GM12873 (cell line): ENCODE data around the gene RHBDF1.

Source experiments
- TF ChIP-seq, protein P1 (sequence below): IDR thresholded peaks from 2 replicates; pipeline ENCODE4 v1.5.1; 2012; ENCODE audit warnings: low read depth, mild to moderate bottlenecking, moderate library complexity, low read length, control low read depth; ENCODE audit not compliant: insufficient read depth; ENCODE audit errors: missing control alignments

RHBDF1 gene

GRCh38 chr16:91484-91883 lies 19.1 kb upstream of the RHBDF1 start:
- TF ChIP-seq, protein P1, sequence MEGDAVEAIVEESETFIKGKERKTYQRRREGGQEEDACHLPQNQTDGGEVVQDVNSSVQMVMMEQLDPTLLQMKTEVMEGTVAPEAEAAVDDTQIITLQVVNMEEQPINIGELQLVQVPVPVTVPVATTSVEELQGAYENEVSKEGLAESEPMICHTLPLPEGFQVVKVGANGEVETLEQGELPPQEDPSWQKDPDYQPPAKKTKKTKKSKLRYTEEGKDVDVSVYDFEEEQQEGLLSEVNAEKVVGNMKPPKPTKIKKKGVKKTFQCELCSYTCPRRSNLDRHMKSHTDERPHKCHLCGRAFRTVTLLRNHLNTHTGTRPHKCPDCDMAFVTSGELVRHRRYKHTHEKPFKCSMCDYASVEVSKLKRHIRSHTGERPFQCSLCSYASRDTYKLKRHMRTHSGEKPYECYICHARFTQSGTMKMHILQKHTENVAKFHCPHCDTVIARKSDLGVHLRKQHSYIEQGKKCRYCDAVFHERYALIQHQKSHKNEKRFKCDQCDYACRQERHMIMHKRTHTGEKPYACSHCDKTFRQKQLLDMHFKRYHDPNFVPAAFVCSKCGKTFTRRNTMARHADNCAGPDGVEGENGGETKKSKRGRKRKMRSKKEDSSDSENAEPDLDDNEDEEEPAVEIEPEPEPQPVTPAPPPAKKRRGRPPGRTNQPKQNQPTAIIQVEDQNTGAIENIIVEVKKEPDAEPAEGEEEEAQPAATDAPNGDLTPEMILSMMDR: no peak

DNA sequence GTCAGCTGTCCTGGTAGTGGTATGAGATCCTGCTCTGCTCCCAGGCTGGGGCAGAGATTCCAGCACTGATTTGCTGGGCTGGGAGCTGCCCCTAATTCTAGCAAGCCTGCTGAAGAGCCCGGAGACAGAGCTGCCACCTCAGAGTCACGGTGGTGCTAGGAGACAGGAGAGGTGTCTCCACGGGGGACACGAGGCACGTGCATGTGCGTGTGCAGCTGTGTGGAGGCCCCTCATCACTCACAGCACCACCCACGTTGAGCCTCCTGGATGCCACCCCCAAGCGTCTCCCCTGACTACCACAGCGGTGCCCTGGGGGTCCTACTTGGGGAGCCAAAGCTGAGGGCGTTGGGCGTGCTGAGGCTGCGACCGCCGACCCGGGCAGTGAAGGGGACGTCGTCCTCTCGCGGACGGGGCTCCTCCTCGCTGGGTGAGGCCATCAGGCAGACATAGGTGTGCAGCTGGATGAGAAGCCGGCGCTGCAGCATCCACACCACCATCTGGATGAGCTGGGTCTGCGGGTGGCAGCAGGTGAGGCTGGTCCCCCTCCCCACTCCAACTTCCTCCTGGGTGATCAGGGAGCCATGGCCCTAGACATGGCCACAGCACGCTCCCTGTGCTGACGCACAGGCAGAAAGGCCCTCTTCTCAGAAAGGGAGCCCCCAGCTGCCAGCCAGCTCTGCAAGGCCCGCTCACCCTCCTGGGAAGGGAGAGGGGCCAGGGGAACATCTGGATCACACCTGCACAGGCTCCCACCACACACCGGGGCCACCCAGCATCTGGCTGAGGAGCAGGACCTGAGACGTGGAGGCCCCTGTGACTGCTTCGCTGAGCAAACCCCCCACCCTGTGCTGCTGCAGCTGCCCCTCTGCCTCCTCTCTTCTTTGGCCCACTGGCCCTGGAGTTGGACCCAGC lies 17.2 kb upstream of the RHBDF1 start:
- TF ChIP-seq, protein P1: no peak

DNA sequence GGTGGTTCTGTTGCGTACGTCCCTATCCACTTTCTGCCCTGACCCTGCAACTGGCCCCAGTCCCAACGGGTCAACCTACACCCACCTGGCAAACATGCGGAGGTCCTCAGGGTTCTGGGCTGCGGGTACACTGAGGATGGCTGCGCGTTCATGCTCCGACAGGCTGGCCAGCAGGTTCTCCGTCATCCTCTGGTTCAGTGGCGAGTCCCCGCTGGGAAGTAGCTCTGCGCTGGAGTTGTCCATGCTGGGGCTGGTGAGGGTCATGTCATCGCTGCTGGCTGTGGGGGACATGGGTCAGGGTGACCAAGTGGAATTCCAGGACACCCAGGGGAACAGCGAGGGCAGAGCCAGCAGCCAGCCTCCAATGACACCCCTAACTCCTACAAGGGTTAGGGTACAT lies 16.2 kb upstream of the RHBDF1 start:
- TF ChIP-seq, protein P1: no peak

GRCh38 chr16:86483-86952 lies 14.1 kb upstream of the RHBDF1 start:
- TF ChIP-seq, protein P1: no peak

GRCh38 chr16:85865-86264 lies 13.4 kb upstream of the RHBDF1 start:
- TF ChIP-seq, protein P1: no peak

- TF ChIP-seq, protein P1: no peak
Measured at GRCh38 chr16:85407-85782, 13.0 kb upstream of the RHBDF1 start.

DNA sequence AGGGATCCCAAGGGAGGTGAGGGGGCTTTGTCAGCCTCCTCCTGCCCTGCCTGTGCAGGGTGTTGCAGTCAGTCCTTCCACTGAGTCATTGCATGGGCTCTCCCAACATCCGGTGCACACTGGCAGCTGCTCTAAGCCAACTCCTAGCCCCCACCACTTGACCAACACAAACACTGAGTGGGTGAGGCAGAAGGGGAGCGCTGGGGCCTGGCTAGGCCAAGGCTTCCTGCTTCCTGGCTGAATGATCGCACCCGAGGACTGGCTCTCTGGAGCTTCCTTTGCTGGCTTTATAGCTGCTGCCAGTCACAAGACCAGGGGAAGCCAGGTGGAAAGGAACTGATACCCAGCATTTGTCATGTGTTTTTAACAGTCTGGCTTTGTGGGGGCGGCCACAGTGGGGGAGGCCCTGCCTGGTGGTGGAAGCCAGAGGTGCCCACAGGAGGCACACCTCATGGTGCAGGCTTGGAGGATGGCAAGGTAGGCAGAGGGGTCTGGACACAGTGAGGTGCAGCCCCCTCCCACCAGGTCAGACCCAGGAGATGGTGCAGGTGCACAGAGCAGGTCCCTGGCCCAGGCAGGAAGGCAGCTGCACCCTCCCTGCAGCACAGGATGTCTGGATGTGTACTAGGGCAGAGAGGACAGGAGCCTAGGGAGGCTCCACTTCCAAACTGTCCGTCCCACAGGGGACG lies 12.4 kb upstream of the RHBDF1 start:
- TF ChIP-seq, protein P1: no peak
